Stimulated activated CD4-positive, alpha-beta T cell treated with anti-CD3 and anti-CD28 coated beads, Interleukin-4, amount 100 ng/mL, for 48 hours (primary cell): ENCODE data around the gene SCML2.
"Not testable (repeated sequence)": the region's sequence is repeated elsewhere in the genome, so short reads cannot be mapped to it uniquely, and the experiment has no call there.

Source experiments
- DNase-seq, 2 donors: peaks; one replicate each; pipeline ENCODE4 v3.0.0-alpha.2; 2020; ENCODE audit warnings: low read depth in 2 of 2

SCML2 gene

DNA sequence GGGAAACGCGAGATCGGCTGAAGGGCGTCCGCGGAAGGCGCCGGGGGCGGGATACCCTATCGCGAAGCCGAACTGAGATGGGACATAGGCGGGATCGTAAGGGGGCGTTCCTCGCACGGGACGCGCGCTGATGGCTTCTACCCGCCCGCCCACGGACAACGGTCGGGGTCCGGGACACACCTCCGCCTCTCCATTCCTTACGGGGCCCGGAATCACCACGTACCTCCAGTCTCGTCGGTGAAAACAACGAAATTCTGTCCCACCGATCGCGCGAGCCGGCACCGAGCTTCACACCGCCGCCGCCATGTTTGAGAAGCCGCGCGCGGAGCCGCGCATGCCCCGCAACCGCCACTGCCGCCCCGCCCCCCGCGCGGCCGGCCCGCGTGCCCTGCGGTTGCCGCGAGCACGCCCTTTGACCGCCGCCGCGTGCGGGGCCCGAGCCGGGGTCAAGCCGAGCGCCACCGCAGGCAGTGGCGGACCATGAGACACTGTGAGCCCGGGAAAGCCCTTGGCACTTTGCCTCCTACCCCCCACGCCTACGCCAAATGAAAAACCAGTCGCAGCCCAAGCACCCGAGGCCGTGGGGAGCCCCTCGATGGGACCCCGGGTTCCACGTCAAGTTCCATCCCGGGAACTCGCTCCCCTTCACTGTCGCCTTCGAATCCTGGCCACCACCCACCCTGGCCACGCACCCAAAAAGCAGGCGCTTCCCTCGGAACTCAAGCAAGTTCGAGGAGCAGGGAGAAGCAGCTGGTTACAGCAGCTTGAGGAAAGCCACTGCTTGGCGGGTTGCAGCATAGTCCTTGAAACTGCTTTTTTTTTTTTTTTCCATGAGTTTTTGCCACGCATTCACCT is at the start of gene SCML2:
Gene SCML2 (minus strand): TSS at position 320 of the 855 bp plus-strand sequence. CDS start 20,617 bp downstream, outside the sequence.
- DNase-seq = peak; percentile 21 to 24

DNA sequence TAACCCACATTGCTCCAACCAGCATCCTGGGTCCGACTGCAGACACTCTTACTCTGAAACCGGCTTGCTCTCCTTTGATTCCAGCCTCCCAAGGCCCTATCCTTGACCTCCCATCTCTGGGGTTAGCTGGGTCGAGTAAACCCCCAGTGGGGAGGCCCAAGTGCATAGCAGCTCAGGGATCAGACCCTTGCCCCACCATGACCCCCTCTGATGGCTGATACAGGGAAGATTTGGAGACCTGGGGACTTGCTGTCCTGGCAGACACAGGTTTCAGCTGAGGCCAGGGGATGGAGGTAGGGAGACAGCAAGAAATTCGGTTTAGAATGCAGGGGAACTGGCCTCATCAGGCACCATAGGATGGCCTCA is 47.3 kb upstream of the SCML2 start:
- no peak for DNase-seq

DNA sequence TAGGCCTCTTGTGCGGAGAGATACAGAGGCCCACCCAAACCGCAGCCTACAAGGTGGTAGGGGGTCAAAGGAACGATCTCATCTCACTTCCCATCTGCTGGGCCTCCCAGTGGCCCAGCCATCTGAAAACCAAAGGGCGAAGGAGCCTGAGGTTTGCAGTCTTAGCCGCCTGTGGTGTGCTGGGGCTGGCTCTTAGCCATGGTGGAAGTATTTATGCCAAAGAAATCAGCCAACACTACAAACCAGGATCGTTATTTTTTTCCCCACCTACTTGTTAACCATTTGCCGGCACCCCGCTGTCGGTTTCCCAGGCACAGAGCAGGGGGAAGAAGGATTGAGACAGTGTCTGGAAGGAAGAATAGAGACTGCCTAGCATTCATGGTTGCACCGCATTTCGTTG is 40.0 kb upstream of the SCML2 start:
- no peak for DNase-seq

GRCh38 chrX:18390941-18391538 is 36.6 kb upstream of the SCML2 start:
- DNase-seq = peak; percentile 28 to 42

GRCh38 chrX:18389966-18390365 is 35.5 kb upstream of the SCML2 start:
- DNase-seq = no peak

GRCh38 chrX:18377796-18378195 is 23.3 kb upstream of the SCML2 start:
- no peak for DNase-seq

DNA sequence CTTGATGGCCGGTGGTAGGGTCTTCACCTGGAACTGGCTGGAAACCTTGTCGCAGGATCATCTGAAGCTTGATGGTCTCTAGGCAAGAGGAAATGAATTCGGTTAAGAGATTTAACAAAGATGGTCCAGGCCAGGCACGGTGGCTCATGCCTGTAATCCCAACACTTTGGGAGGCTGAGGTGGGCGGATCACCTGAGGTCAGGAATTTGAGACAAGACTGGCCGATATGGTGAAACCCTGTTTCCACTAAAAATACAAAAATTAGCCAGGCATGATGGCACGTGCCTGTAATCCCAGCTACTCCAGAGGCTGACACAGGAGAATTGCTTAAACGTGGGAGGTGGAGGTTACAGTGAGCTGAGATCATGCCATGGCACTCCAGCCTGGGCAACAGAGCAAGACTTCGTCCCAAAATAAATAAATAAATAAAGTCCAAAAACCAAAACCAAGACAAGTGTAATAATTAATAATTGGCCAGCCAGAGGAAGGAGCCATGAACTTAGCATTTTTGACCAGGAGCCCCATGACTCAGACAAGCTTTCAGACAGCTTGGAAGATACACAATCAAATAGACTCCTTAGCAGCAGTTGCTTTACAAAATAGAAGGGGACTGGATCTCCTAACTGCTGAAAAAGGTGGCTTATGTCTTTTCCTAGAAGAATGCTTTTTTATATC is 20.8 kb upstream of the SCML2 start:
- DNase-seq = not testable (repeated sequence)

DNA sequence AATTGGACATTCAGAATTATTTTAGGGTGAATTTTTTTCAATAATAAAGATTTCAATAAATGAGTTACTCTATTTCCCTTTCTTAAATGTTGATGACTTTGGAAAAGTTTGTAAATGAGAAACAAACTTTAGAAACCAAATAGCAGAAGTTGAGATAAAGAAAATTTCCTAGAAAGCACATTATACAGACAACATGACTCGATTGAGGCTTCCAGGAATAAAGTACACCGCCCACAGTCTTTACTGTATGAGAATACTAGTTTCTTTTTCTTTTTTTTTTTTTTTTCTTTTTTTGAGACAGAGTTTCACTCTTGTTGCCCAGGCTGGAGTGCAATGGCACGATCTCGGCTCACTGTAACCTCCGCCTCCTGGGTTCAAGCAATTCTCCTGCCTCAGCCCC is 14.6 kb upstream of the SCML2 start:
- not testable (repeated sequence) for DNase-seq

- no peak for DNase-seq
These were observed 13.9 kb upstream of the SCML2 start for GRCh38 chrX:18368402-18368801.

- DNase-seq = no peak
These were observed 6.4 kb upstream of the SCML2 start for GRCh38 chrX:18360867-18361266.

DNA sequence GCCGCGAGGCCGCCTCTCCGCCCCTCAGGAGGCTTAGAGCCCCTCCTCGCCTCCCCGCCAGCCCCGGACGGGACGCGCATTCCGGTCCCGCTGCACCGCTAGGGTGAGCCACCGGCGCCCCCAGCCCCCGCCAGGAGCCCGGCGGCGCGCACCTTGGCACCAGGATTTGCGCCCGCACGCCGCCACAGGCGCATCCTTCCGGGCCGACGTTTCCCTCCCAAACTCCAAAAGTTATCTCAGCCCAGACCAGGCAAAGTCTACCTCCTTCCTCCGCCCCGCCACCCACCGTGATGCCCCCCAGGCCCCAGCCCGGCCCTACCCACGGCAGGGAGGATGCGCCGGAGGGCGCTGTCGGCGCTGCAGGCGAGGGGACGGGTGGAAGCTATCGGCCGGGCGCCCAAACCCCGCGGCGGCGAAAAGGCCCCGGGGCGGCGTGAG is 538 bp downstream of the SCML2 start:
- peak in 1 of 2 donors; percentile 0 for DNase-seq

GRCh38 chrX:18351784-18352183 is 2.7 kb downstream of the SCML2 start:
- no peak for DNase-seq

DNA sequence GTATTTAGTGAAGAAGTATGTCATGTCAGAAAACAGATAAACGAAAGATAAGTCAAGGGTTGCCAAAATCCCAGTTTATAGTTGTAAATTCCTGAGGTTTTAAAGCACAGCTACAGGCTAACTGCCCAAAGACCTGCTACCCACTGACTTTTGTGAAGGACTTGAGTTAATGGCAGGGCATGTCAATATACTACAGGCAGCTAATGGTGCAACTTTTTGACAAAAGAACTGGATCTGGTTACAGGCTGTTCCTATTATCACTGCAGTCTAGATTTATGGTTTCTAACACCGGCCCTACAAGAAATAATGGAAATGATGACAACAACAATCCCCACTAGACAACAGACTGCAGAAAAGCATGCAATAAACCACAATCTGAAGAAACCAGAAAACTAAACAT is 6.4 kb downstream of the SCML2 start:
- no peak for DNase-seq

GRCh38 chrX:18309401-18309800 is 45.1 kb downstream of the SCML2 start:
- no peak for DNase-seq

DNA sequence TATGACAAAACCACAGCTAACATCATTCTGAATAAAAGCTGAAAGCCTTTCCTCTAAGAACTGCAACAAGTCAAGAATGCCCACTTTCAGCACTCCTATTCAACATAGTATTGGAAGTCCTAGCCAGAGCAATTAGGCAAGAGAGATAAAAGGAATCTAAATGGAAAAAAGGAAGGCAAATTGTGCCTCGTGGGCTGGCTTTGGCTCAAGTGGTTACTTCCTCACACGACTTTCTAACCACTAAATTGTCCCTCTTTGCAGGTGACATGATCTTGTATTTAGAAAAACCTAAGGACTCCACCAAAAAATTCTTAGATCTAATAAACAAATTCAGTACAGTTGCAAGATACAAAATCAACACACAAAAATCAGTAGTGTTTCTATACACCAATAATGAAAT is 57.2 kb downstream of the SCML2 start:
- DNase-seq = no peak

DNA sequence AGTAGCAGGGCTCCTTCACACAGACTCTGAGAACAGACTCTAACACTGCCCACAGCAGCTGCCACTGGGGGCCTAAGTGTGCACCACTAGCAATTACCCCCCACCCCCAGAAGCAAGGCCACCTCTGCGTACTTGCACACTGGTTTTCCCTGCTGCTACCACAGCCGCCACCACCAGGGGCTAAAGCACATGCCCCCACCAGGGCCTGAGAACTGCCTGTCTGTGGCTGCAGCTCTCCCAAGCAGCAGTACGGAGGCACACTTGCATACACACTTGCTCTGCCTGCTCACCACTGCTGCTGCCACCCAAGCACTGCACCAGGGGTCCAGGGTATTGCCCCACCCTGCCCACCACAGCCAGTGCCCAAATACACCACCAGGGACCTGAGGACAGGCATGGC is 59.6 kb downstream of the SCML2 start:
- no peak for DNase-seq

DNA sequence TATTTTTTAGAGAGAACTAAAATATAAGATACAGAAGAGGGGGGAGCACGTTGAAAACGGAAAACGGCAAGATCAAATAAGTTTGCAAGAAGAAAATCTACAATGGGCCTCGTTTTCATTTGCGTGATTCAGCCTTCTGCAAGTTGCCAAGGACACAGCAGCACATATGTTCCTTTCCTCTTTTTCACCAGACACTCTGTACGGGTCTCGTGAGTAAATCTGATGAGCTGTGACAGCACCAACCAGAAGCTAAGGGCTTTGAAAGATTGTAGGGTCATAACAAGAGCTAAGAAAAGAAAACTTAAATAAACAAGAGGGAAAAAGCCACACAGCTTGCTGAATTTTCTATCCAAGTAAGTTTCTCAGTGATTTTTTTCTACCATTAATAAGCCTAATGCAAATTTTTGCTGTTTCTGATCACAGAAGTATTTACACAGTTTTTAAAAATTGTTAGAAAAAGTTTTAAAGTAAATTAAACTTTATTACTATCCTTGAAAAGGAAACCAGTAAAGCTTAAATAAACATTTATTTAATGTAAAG is 63.4 kb downstream of the SCML2 start:
- no peak for DNase-seq

DNA sequence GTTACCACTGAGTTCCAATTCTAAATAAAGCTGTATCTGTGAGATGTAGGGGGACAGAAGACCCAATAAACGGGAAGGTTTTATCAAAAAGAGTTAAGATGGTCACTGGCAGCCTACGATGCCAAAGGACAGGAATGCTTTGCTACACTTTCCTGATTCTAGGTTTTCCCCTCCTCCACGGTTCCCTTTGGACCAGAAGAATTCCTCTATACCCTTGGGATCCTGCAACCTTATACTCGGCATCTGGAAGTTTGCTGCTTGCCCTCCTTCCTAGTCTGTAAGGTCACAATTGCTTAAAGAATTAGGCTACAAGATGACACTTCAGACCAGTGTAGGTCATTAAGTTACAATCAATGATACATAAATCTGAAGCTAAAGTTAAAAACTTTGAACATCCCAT is 64.3 kb downstream of the SCML2 start:
- DNase-seq = no peak

GRCh38 chrX:18288716-18289115 is 65.8 kb downstream of the SCML2 start:
- DNase-seq = no peak

GRCh38 chrX:18286322-18286831 is 68.1 kb downstream of the SCML2 start:
- DNase-seq = no peak

DNA sequence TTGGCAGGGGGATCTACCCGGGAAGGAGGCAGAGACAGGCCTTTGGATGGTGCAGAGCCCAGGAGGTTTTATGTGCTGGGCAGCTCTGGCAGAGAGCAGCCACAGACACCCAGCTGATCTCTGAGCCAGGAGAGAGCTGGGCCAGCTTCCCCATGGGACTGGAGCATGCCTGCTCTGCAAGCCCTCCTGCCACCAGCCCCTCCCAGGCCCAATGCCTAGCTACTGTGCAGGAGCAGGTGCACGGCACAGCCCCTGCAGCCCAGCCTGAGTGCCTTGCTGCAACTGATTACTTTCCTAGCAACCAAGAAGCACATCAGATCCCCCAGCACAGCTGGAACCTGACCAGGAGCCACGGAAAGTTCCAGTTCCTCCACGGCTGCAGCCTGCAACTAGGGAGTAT is 76.0 kb downstream of the SCML2 start:
- DNase-seq = no peak

- no peak for DNase-seq
These were observed 82.3 kb downstream of the SCML2 start for GRCh38 chrX:18272222-18272621.
